Stimulated activated CD4-positive, alpha-beta T cell treated with anti-CD3 and anti-CD28 coated beads, TNF-alpha, amount 100 ng/mL, for 4 hours (primary cell): ENCODE measurements around the gene SLC9A3.

ENCODE experiments used
- DNase-seq, 3 experiments: peaks; one replicate each; pipeline ENCODE4 v3.0.0-alpha.2; 2020; ENCODE audit warnings: low read depth in 3 of 3

SLC9A3 gene

GRCh38 chr5:539469-540070 lies 15.3 kb upstream of the SLC9A3 start:
- no peak for DNase-seq

- DNase-seq = no peak
Observed at GRCh38 chr5:538801-539468, 14.7 kb upstream of the SLC9A3 start.

GRCh38 chr5:538271-538771 lies 14.1 kb upstream of the SLC9A3 start:
- no peak for DNase-seq

- DNase-seq = no peak
Observed at GRCh38 chr5:537621-538071, 13.4 kb upstream of the SLC9A3 start.

GRCh38 chr5:537098-537497 lies 12.8 kb upstream of the SLC9A3 start:
- DNase-seq = no peak

- no peak for DNase-seq
Observed at GRCh38 chr5:535846-536698, 11.8 kb upstream of the SLC9A3 start.

GRCh38 chr5:534743-535671 lies 10.8 kb upstream of the SLC9A3 start:
- DNase-seq = no peak

- no peak for DNase-seq
Observed at GRCh38 chr5:533955-534742, 9.9 kb upstream of the SLC9A3 start.

- DNase-seq = no peak
Observed at GRCh38 chr5:533243-533954, 9.2 kb upstream of the SLC9A3 start.

GRCh38 chr5:532521-533242 lies 8.4 kb upstream of the SLC9A3 start:
- no peak for DNase-seq

GRCh38 chr5:531749-532315 lies 7.6 kb upstream of the SLC9A3 start:
- no peak for DNase-seq

- DNase-seq = no peak
Observed at GRCh38 chr5:531101-531748, 7.0 kb upstream of the SLC9A3 start.

GRCh38 chr5:530001-530955 lies 6.0 kb upstream of the SLC9A3 start:
- DNase-seq = no peak

- DNase-seq = no peak
Observed at GRCh38 chr5:528629-529511, 4.6 kb upstream of the SLC9A3 start.

GRCh38 chr5:527646-528628 lies 3.7 kb upstream of the SLC9A3 start:
- DNase-seq = no peak
